CD4-positive, alpha-beta T cell treated with Interleukin-2 at 100 ng/mL for 4 hours (primary cell): ENCODE measurements around the gene LSP1.

Experiments used
- DNase-seq: peaks from one replicate; pipeline ENCODE4 v3.0.0-alpha.2; 2020; ENCODE audit warnings: low spot score

Gene LSP1

DNA sequence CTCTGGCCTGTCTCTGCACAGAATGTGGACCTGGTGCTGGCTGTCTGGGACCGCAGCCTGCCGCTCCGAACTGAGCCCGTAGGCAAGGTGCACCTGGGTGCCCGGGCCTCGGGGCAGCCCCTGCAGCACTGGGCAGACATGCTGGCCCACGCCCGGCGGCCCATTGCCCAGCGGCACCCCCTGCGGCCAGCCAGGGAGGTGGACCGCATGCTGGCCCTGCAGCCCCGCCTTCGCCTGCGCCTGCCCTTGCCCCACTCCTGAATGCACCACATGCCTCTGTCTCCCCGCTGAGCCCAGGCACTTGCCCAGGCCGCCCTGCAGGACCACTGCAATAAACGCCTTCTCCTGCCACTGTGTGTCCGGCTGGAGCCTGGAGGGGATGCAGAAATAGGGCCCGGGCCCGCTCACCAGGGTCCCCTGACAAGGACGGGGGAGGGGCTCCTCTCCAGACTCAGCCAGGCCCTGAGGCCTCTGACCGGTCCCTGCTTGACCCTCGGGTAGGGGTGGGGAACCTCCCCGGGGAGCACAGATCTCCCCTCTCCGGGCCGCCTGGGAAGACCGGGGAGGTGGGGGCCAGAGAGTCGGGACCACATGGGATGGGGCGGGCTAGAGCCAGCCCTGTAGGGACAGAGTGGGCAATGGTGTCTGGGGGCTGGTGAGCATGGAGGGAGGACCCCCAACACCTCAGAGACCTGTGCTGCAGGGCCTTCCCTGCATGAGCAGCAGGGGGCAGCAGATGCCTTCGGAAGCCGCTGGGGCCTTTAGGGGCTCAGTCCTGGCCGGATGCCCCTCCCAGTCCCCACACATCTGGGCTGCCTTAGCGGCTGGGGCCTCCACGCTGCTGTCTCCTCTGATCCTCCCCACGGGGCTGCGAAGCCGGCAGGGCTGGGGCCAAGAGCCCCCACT, 15.5 kb upstream of the LSP1 start:
- peak; percentile 81 for DNase-seq

DNA sequence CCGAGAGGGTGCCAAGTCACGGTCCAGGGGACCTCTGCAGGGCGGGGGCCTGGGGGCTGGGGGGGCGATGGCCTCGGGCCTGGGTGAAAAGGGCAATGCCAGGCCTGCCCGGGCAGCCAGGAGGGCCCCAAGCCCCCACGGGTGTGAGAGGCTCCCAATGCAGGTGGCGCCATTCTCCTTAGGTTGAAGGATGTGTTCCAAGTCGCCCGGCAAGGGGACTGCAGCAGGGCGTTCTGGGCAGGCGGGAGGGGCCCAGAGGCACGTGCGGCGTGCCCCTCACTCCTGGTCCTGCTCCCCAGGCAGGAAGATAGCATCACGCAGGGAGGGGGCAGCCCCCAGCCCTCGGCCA, 14.8 kb upstream of the LSP1 start:
- no peak for DNase-seq

DNA sequence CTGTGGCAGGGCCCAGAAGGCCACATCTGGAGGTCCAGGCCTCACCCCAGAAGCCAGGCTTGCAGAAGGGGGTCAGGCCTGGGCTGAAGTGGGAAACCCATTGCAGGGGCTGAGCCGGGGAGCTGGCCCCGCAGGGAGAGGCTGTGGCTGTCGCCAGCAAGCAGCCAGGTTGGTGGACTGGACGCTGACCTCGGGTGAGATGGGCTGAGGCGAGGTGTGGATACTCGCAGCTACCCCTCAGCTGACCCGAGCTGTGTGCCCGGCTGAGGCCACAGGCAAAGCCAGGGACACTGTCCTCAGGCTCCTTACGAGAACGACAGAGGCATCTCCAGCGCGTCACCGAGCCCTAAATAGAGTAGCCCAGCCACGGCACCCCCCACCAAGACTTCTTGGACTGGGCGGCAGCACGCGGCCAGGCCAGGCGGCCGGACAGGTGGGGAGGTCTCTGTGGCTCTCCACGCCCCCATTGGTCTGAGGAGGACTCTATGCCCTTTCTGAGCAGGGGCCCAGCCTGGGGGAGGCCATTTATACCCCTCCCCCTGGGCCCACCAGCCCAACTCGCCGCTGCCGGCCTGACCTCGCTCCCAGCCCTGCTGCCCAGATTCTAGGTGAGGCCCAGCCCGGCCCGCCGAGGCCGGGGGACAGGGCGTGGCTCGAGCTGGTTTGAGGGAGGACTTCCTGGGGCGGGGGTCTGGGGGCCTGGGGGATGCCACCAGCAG, 14.3 kb upstream of the LSP1 start, which contains the start of gene TNNI2:
TSS of gene TNNI2 (plus strand) at position 556 of the 719 bp plus-strand sequence. CDS start 716 bp downstream, outside the sequence.
- DNase-seq = no peak

DNA sequence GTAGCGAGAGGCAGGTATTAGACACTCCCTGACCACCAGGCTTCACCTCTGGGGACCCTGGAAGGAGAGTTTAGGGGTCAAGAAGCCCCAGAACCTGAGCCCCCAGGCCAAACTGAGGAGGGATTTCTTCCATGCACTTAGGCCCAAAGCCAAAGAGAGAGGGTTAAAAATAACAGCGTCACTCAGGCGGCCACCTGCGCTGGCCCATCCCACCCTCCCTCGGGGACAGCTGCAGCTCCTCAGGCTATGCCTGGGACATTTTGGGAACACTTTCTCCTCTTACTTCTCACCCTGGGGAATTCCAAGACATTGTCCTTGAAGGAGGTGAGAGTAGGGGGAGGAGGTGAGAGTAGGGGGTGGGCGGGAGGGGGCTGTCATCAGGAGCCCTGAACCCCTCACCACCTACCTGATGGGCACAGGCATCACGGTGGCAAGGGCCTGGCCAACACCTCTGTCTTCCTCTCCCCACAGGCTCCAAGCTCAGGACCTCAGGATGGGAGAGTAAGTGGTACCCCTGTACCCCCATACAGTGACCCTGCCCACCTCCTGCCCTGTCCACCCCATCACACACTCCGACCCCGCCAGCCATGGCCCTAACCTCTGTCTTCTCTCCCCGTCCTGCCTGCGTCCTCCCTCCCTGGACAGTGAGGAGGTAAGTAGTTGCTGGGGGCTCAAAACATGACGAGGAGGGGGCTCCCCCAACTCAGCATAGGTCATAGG, 13.5 kb upstream of the LSP1 start:
- no peak for DNase-seq

DNA sequence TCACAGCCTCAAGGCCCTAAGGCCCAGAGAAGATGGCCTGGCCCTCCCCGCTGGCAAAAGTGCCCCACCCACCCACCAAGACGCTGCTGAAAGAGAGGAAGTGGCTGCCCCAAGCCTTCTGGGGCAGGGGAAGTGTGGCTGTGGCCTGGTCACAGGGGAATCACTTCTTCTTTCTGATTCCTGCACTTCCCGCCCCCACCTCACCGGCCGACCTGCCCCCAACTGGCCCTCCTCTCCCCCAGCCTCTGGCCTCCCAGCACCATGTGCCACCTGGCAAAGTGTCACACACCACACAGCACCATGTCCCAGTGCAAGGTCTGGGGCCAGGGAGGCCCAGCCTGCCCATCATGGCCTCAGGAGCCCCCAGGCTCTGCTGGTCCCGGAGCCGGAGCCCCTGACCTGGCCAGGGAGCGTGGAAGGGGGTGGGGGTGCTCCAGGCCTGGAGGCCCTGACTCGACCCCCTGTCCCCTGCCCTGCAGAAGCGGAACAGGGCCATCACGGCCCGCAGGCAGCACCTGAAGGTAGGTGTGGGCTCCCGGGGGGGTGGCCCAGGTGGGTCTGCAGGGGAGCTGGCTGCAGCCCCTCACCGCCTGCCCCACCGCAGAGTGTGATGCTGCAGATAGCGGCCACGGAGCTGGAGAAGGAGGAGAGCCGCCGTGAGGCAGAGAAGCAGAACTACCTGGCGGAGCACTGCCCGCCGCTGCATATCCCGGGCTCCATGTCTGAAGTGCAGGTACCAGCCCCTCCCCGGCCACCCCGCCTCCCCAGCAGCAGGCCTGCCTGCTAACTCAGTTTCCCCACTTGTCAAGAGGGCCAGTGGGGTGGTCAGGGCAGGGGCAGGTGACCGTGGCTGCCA, 12.7 kb upstream of the LSP1 start:
- no peak for DNase-seq

DNA sequence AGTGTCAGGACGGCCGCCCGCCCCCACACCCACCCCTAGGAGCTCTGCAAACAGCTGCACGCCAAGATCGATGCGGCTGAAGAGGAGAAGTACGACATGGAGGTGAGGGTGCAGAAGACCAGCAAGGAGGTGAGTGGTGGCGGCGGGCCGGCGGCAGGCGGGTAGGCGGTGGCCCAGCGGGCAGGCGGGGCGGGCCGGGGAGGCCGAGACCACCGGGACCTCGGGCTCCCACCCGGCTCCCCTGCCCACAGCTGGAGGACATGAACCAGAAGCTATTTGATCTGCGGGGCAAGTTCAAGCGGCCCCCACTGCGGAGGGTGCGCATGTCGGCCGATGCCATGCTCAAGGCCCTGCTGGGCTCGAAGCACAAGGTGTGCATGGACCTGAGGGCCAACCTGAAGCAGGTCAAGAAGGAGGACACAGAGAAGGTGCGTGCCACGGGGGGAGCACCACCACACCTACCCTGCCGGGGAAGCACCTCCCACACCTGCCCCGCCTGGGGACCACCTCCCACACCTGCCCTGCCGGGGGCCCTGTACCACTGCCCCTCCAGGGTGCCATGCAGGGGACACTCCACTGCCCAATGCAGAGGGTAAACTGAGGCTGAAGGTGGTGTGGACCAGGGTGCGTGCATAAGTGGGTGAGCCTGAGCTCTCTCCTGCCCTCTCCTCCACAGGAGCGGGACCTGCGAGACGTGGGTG, 12.0 kb upstream of the LSP1 start:
- DNase-seq = no peak

DNA sequence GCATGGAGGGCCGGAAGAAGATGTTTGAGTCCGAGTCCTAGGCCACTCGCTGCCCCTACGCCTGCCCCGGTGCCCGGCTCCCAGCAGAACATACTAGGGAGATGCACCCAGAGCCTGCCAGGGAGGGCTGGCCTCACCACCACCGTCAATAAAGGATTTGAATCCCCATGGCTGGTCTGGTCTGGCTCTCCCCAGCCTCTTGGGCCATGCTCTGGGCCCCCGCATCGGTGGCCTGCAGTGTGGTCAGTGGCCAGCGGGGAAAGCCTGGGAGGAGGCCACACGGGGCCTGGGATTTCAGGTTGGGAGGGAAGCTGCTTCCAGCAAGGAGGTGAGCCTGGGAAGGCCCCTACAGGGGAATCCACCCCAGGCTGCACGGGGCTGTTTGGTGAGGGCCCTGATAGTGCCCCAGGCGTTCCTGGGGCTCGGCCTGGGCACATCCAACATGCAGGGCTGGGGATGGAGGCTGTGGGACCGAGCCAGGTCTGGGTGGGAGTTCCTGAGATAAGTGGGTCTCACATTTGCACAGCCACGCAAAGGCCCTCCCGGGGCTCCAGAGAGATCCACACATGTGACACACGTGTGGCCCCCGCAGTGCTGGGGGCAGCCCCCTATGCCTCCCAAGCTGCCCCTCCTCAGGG, 11.3 kb upstream of the LSP1 start:
- no peak for DNase-seq

DNA sequence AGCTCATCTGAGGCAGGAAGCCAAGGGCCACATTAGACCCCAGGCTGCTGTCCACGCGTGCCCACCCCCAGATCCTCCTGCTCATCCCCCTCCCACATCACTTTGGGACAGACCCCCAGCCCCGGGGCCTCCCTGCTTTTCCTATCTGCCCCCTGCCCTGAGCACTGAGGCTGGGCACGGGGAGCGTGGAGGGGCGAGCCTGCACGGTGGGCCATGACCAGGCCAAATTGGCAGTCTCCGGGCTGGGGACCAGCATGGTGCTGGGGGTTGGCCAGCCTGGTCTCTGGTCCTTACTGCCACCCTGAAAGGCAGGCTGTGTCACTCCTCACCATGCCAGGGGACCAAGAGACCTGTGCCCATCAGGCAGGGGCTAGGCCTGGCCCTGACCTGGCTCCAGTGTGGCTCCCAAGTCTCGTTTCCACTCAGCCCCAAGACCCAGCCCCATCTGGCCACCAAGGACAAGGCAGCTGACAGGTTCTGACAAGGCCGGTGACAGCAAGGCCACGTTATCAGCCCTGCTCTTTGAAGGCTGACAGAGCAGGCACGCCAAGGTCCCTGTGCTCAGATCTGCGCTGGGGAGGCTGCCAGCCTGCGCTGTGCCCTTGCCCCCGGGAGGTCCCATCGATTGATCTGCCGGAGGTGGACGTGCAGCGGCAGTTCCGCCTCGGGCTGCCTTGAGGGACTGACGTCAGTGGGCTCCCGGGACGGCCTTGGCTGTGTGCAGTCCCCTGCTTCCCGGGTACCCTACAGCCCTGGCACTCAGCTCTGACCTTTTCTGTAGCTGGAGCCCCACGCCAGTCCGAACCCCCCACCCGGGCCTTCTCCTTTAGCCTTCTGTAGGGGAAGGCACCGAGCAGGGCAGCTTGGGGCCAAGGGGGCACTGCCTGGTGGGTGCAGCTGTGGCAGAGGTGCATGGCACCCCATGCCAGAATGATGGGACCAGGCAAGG, 10.5 kb upstream of the LSP1 start:
- no peak for DNase-seq

DNA sequence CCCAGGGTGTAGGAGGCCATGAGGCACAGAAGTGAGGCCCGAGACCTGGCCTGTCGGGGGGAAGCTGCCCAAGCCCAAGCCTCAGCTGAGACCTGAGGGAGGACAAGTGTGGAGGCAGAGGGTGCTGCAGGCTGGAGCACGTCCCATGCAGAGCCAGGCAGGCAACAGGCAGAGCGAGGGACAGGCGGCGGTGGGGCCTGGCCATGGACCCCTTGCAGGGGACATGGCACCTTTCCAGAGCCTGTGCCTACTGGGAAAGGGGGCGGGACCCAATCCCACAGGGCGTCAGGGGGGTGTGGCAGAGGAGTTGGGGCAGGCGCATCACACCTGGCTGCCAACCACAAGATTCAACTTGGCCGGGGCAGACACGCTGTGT, 9.8 kb upstream of the LSP1 start:
- no peak for DNase-seq

DNA sequence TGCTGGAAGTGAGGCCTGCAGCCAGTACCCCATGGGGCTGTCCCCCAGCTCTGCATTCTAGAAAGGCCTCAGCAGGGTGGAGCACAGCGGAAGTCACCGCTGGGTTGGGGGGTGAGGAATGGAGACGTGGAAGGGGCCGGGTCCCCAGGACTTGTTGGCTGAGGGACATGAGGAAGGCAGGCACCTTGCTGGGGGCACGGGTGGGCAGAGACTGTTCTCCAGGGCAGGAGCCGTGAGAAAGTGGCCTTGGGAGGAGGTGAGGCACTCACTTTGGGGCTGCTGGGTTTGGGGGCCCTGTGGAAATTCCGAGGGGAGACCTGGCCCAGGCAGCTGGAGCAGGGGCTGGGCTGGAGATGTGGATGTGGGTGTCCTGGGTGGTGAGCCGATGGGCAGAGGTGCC, 9.1 kb upstream of the LSP1 start:
- no peak for DNase-seq

DNA sequence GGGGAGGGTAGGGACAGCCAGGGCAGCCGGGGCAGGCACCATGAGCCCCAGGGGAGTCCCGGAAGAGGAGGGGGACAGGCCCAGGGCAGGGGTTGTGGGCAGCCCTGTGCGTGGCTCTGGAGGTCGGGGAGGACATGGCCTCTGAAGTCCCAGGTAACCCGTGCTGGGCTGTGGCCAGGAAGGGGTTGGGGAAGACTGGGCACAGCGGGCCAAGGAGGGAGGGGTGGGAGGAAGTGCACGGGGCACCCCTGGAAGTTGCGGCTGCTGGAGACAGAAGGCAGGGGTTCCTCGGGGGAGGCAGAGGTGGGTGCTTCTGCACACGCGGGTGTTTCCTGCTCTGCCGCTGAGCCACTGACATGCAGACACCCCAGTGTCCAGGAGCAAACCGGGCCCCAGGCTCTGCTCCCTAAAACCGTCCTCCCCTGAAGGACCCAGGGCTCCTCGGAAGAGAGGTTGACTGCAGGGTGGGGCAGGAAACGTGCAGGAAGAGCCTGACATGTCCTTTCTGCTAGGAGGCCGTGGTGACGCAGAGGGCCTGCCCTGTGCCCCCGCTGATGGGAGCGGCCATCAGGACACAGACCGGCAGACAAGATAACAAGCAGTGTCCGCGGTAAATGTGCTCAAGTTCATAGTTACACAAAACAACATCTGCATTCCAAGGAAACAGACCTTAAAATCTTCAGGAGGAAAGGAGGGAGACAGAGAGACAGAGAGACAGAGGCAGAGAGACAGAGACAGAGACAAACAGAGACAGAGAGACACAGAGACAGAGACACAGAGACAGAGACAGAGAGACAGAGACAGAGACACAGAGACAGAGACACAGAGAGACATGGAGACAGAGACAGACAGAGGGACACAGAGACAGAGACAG, 8.4 kb upstream of the LSP1 start:
- peak; percentile 60 for DNase-seq

DNA sequence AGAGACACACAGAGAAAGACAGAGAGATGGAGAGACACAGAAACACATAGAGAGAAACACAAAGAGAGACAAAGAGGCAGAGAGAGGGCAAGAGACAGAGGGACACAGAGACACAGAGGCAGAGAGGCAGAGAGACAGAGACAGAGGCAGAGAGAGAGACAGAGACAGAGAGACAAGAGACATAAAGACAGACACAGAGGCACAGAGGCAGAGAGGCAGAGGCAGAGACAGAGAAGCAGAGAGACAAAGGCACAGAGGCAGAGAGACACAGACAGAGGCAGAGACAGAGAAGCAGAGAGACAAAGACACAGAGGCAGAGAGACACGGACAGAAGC, 7.8 kb upstream of the LSP1 start:
- no peak for DNase-seq

DNA sequence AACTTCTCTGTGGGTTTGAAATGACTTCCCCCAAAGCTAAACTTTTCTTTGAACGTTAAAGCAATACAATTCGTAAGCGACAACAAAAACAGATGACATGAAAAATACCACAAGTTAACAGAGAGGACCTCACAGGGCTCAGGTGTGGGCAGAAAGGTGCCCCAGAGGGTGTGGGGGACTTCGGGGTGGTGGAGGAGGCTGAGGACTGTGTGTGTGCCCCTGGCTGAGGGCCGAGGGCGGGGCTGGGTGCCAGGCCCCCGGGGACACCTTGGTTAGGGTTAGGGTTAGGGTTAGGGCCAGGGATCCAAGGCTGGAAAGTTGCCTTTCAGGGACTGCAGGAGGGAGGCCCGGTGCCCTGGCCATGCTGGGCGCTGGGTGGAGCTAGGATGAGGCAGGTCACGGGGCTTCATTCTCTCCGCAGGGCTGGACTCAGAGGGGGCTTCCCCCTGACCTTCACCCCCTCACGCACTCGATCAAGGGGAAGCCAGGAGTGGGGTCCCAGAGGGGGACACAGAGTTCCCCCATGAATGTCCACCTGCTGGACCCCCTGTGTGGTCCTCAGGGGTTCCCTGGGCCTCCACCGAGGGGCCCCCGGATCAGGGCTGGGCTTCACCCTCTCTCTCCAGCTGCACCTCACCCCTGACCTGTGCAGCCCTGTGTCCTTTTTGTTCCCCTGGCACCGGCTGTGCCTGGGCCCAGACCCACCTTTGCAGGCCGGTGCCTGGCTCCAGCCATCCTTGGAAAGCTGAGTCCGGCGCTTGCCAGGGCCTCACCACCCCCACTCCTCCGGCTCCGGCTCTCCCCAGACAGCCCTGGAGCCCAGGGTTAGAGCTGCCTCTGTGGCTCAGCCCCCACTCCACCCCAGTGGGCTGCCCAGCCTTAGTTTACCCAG, 7.1 kb upstream of the LSP1 start:
- peak; percentile 38 for DNase-seq

DNA sequence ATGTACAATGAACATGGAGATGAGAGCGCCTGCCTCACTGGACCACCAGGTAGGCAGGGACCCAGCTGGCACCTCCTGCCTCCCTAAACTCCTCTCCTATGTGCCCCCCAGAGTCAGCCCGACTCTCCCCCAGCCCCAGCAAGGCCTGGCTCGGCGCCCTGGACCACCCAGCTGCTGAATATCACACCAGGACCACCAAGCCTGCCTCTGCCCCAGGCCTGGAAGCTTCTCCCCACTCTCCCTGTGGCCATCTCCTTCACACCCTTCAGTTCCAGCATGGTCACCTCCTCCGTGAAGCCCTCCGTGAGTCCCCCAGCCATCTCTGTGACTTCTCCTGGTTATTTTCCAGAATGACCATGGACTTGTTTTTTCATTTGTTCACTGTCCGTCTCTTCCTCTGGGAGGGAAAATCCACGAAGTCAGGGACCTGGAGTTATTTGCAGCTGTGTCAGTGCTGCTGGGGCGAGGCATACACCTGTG, 6.4 kb upstream of the LSP1 start:
- no peak for DNase-seq

DNA sequence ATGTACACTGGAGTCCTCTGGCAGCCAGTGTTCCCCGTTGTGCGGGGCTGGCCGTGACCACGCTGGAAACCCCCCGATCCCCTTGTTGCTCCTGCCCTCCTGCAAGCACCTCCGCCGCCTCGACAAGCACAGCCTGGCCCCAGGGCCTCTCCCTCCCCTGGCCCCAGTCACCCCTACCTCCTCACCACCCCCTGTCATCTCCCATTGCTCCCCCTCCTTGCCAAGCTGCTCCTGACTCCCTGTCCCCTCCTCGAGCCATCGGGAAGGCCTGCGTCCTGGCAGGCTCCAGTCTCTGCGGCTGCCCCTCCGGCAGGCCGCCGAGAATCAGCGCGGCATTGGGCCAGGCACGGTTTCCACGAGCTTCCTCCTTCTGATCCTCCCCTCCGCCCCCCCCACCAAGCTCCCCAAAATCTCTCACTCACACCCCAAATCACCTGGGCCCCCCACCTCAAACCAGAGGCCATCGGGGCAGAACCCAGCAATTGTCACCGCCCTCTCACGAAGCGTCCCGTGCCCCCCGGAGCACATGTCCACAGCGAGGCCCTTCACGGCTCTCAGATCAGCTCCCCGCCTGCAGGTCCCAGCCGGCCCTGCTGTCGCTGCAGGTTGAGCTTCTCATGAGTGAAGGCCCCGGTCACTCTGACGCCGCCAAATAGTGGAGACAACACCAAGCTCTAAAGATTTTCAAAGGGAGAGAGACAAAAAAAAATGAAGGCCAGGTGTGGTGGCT, 5.7 kb upstream of the LSP1 start:
- DNase-seq = no peak

DNA sequence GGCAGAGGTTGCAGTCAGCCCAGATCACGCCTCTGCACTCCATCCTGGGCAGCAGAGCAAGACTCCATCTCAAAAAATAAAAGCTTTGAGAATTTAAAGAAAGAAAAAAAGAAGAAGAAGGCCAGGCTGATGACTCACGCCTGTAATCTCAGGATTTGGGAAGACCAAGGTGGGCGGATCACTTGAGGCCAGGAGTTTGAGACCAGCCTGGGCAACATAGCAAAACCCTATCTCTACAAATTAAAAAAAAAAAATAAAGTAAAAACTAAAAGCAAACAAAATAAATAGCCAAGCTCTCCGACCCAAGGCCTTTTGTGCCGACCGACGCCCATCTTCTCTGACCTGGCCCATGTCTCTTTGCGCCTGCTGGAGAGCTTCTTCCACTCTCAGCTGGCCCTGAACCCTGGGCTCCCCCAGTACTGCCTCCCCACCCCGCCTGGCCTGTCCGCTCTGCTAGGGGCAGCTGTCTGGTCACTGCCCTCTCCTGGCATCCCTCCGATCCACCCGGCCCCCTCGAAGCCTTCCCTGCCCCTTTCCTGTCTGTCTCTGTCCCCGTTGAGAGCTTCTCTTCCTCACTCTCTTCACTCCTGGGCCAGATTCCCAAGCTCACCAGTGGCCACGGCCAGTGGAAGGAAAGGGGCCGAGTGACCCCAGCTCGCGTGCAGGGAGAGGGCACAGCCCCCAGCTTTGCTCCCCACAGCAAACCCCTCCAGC, 4.8 kb upstream of the LSP1 start:
- DNase-seq = no peak
